HepG2 (cell line): Measurements from ENCODE around the gene SHISA7.

ENCODE experiments used
- CERS6 ChIP-seq: sonication (generic); formaldehyde crosslinking; IDR thresholded peaks from 2 replicates; pipeline ENCODE4 v1.5.0; 2020; ENCODE audit warnings: missing genetic modification reagents
- POLR2AphosphoS5 ChIP-seq: IDR thresholded peaks from 2 replicates; pipeline ENCODE4 v1.6.1; 2012; ENCODE audit warnings: low read depth, low read length
- TRIM24 ChIP-seq: sonication (generic); formaldehyde crosslinking; IDR thresholded peaks from 2 replicates; pipeline ENCODE4 v1.8.0; 2022; ENCODE audit warnings: mild to moderate bottlenecking, missing genetic modification reagents
- YEATS4 ChIP-seq: sonication (generic); formaldehyde crosslinking; IDR thresholded peaks from 2 replicates; pipeline ENCODE4 v1.4.0; 2020; ENCODE audit warnings: missing genetic modification reagents, borderline replicate concordance
- ZNF232 ChIP-seq: sonication (generic); formaldehyde crosslinking; IDR thresholded peaks from 2 replicates; pipeline ENCODE4 v1.4.0; 2020; ENCODE audit warnings: missing genetic modification reagents, borderline replicate concordance
- ZNF891 ChIP-seq: sonication (generic); formaldehyde crosslinking; IDR thresholded peaks from 2 replicates; pipeline ENCODE4 v1.5.0; 2020; ENCODE audit warnings: mild to moderate bottlenecking, missing genetic modification reagents
- TF ChIP-seq, protein P1 (sequence below): sonication (generic); formaldehyde crosslinking; IDR thresholded peaks from 2 replicates; pipeline ENCODE4 v1.5.0; 2020; ENCODE audit warnings: mild to moderate bottlenecking, missing genetic modification reagents, moderate library complexity

GRCh38 chr19:55492362-55492944, 49.4 kb upstream of the SHISA7 start:
- no peak for TF ChIP-seq ZNF232 (CRISPR knock-in tag)
- no peak for TF ChIP-seq TRIM24 (CRISPR knock-in tag)
- no peak for TF ChIP-seq POLR2AphosphoS5
- no peak for TF ChIP-seq CERS6 (CRISPR knock-in tag)
- no peak for TF ChIP-seq ZNF891 (CRISPR knock-in tag)
- TF ChIP-seq YEATS4 (CRISPR knock-in tag) = no peak
- TF ChIP-seq, protein P1, sequence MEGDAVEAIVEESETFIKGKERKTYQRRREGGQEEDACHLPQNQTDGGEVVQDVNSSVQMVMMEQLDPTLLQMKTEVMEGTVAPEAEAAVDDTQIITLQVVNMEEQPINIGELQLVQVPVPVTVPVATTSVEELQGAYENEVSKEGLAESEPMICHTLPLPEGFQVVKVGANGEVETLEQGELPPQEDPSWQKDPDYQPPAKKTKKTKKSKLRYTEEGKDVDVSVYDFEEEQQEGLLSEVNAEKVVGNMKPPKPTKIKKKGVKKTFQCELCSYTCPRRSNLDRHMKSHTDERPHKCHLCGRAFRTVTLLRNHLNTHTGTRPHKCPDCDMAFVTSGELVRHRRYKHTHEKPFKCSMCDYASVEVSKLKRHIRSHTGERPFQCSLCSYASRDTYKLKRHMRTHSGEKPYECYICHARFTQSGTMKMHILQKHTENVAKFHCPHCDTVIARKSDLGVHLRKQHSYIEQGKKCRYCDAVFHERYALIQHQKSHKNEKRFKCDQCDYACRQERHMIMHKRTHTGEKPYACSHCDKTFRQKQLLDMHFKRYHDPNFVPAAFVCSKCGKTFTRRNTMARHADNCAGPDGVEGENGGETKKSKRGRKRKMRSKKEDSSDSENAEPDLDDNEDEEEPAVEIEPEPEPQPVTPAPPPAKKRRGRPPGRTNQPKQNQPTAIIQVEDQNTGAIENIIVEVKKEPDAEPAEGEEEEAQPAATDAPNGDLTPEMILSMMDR (CRISPR knock-in tag) = no peak
